GM23338 (cell line): Measurements from ENCODE around the gene STON1. TPM values are rescaled to one million over a fixed set of nuclear protein-coding genes. Genes with fewer than 3 reads are reported as not detected.

ENCODE experiments used
- ATAC-seq: fragments of 200-7000 bp; cut with Tn5 transposase; 3 replicates; pipeline ENCODE4 v1.9.1; 2020
- DNase-seq: peaks from one replicate; pipeline ENCODE4 v3.0.0-alpha.2; 2015; ENCODE audit warnings: low spot score
- H2AFZ ChIP-seq: fragments of 200-600 bp; sonication (generic); 2 replicates; pipeline ENCODE4 v1.8.0; 2016; ENCODE audit warnings: antibody characterized with exemption, mild to moderate bottlenecking, moderate library complexity
- H3F3A ChIP-seq: fragments of 200-600 bp; sonication (generic); replicated peaks from 2 replicates; pipeline ENCODE4 v1.8.0; 2017; ENCODE audit warnings: antibody characterized with exemption, mixed run types, low read depth
- H3K27ac ChIP-seq: fragments of 200-600 bp; sonication (generic); 2 replicates; pipeline ENCODE4 v1.6.1; 2016; ENCODE audit warnings: low read depth
- H3K27me3 ChIP-seq: fragments of 200-600 bp; sonication (generic); 2 replicates; pipeline ENCODE4 v1.8.0; 2016; ENCODE audit warnings: mild to moderate bottlenecking, mixed run types, moderate library complexity; ENCODE audit not compliant: insufficient read depth
- H3K36me3 ChIP-seq: fragments of 200-600 bp; sonication (generic); 2 replicates; pipeline ENCODE4 v1.8.0; 2016; ENCODE audit warnings: mild to moderate bottlenecking; ENCODE audit not compliant: insufficient read depth
- H3K4me1 ChIP-seq: fragments of 200-600 bp; sonication (generic); 2 replicates; pipeline ENCODE4 v1.8.0; 2016; ENCODE audit warnings: mild to moderate bottlenecking, moderate library complexity; ENCODE audit not compliant: insufficient read depth
- H3K4me2 ChIP-seq: fragments of 200-600 bp; sonication (generic); 2 replicates; pipeline ENCODE4 v1.7.1; 2017; ENCODE audit warnings: mixed run types
- H3K4me3 ChIP-seq: fragments of 200-600 bp; sonication (generic); 2 replicates; pipeline ENCODE4 v1.6.1; 2016; ENCODE audit warnings: mixed run types
- H3K79me2 ChIP-seq: fragments of 200-600 bp; sonication (generic); replicated peaks from 2 replicates; pipeline ENCODE4 v1.8.0; 2017; ENCODE audit warnings: mild to moderate bottlenecking; ENCODE audit not compliant: insufficient read depth
- H3K9me2 ChIP-seq: fragments of 200-600 bp; sonication (generic); 2 replicates; pipeline ENCODE4 v1.8.0; 2017; ENCODE audit not compliant: insufficient read depth
- H4K20me1 ChIP-seq: fragments of 200-600 bp; sonication (generic); replicated peaks from 2 replicates; pipeline ENCODE4 v1.8.0; 2017; ENCODE audit warnings: mild to moderate bottlenecking; ENCODE audit not compliant: insufficient read depth
- H3K27ac Mint-ChIP-seq: 2 replicates; pipeline ENCODE4 v1.8.0; 2020; ENCODE audit warnings: inconsistent platforms, mild to moderate bottlenecking, moderate library complexity, mixed read lengths
- H3K27me3 Mint-ChIP-seq: 3 replicates; pipeline ENCODE4 v1.8.0; 2022; ENCODE audit warnings: low read depth, mild to moderate bottlenecking, moderate library complexity, mixed read lengths, inconsistent platforms; ENCODE audit not compliant: insufficient read depth, poor library complexity
- H3K36me3 Mint-ChIP-seq: 3 replicates; pipeline ENCODE4 v1.8.0; 2021; ENCODE audit warnings: low read depth, mild to moderate bottlenecking, inconsistent platforms, moderate library complexity, mixed read lengths
- H3K4me1 Mint-ChIP-seq: 3 replicates; pipeline ENCODE4 v1.8.0; 2020; ENCODE audit warnings: mild to moderate bottlenecking, inconsistent platforms, mixed read lengths
- H3K4me3 Mint-ChIP-seq: 3 replicates; pipeline ENCODE4 v1.8.0; 2021; ENCODE audit warnings: moderate library complexity, mild to moderate bottlenecking, inconsistent platforms, mixed read lengths
- H3K9me3 Mint-ChIP-seq: 3 replicates; pipeline ENCODE4 v1.8.0; 2020; ENCODE audit warnings: moderate library complexity, mild to moderate bottlenecking, inconsistent platforms, mixed read lengths
- CREB1 ChIP-seq: fragments of 250-450 bp; sonication (Bioruptor Pico); IDR thresholded peaks from 2 replicates; pipeline ENCODE4 v1.5.0; 2020; ENCODE audit warnings: low read depth, mild to moderate bottlenecking, moderate library complexity
- CTCF ChIP-seq, 2 experiments: fragments of 200-600 bp in 1 of 2; sonication (generic) in 1 of 2; conservative IDR thresholded peaks; 2 replicates each; pipeline versions ENCODE4 v1.5.1 to v1.6.1; 2016 to 2017; ENCODE audit warnings: antibody characterized with exemption in 2 of 2, low read depth in 2 of 2, mild to moderate bottlenecking in 2 of 2, moderate library complexity in 1 of 2
- ETS1 ChIP-seq: IDR thresholded peaks from 2 replicates; pipeline ENCODE4 v1.6.1; 2016; ENCODE audit warnings: antibody characterized with exemption
- EZH2 ChIP-seq: fragments of 200-600 bp; sonication (generic); IDR thresholded peaks from one replicate; pipeline ENCODE4 v1.8.0; 2017; ENCODE audit warnings: antibody characterized with exemption, mild to moderate bottlenecking, low read depth; ENCODE audit not compliant: unreplicated experiment
- EZH2phosphoT487 ChIP-seq: fragments of 200-600 bp; sonication (generic); IDR thresholded peaks from one replicate; pipeline ENCODE4 v1.8.1; 2018; ENCODE audit warnings: antibody characterized with exemption; ENCODE audit not compliant: unreplicated experiment
- JUNB ChIP-seq: IDR thresholded peaks from one replicate; pipeline ENCODE4 v1.6.1; 2016; ENCODE audit warnings: antibody characterized with exemption; ENCODE audit not compliant: unreplicated experiment
- STAT1 ChIP-seq: IDR thresholded peaks from one replicate; pipeline ENCODE4 v1.6.1; 2016; ENCODE audit warnings: antibody characterized with exemption; ENCODE audit not compliant: unreplicated experiment
- ZNF114 ChIP-seq: fragments of 250-450 bp; sonication (Bioruptor Pico); IDR thresholded peaks from 2 replicates; pipeline ENCODE4 v1.5.0; 2020; ENCODE audit warnings: mild to moderate bottlenecking, moderate library complexity
- ZNF462 ChIP-seq: fragments of 250-450 bp; sonication (Bioruptor Pico); IDR thresholded peaks from 2 replicates; pipeline ENCODE4 v1.5.0; 2020; ENCODE audit warnings: mild to moderate bottlenecking, moderate library complexity
- polyA plus RNA-seq: library from polyadenylated mRNA; unstranded; fragments of >200 nt; fragmentation: Nextera tagmentation; extraction: Ambion mirVana; gene quantifications from 2 replicates; pipeline ENCODE4 v1.2.1, GENCODE V29; 2016
- total RNA-seq: library from RNA; depleted of rRNA; stranded (reverse); fragments of >200 nt; shearing (Covaris generic); gene quantifications from 2 replicates; pipeline ENCODE4 v1.2.3, GENCODE V29; 2014

STON1 gene
- total and polyA plus RNA-seq, 2 experiments from 2014 or later: 5.4 to 14.4 TPM

GRCh38 chr2:48488545-48488944, 41.4 kb upstream of the STON1 start (continued):
- no peak for TF ChIP-seq ZNF462
- TF ChIP-seq ZNF114 (CRISPR knock-in tag): no peak
- no peak for TF ChIP-seq STAT1

- Mint-ChIP-seq H3K36me3 (peaks cover 38% of the 10 kb centered on the region), H3K4me1 (peaks cover 3% of the 10 kb centered on the region; the same call in 2 of the 3 replicates), H3K27me3 (no peaks in the 10 kb centered on the region), H3K27ac (no peak overlapping the region), H3K4me3 (no peak overlapping the region), H3K9me3 (no peaks in the 10 kb centered on the region)
- no peaks in the 10 kb centered on the region for H4K20me1 ChIP-seq
- no peak overlapping the region for H3K27ac ChIP-seq
- H3K4me2 ChIP-seq: no peak overlapping the region
- H3K36me3 ChIP-seq: peaks cover 7% of the 10 kb centered on the region; the same call in 1 of the 2 replicates
- DNase-seq (no peak), ATAC-seq (no peak)
- H3K79me2 ChIP-seq: no peaks in the 10 kb centered on the region
- H3F3A ChIP-seq: no peaks in the 10 kb centered on the region
- no peaks in the 10 kb centered on the region for H3K27me3 ChIP-seq
- no peaks in the 10 kb centered on the region; the same call in 1 of the 2 replicates for H3K9me2 ChIP-seq
- H3K4me1 ChIP-seq: peaks cover 8% of the 10 kb centered on the region
- H2AFZ ChIP-seq: no peak overlapping the region
- H3K4me3 ChIP-seq: no peak overlapping the region
- TF ChIP-seq CREB1 (CRISPR knock-in tag) (no peak), STAT1 (no peak), EZH2phosphoT487 (no peak), JUNB (no peak), ETS1 (no peak), EZH2 (no peak), CTCF (conservative IDR thresholded peaks at IDR 0.05; ENCODE audit: low read depth in 2 of 2) (no peak)
Observed at GRCh38 chr2:48496849-48497248, 33.1 kb upstream of the STON1 start.
